ENCODE data around the gene OLFM2.

OLFM2 gene

GRCh38 chr19:9819596-9819909, 116.8 kb downstream of the OLFM2 start:
- ATAC-seq = peak; percentile 85
- no peak for TF ChIP-seq ARNTL (CRISPR knock-in tag; IDR thresholded peaks at IDR 0.05; ENCODE audit: borderline replicate concordance, low read depth)
- TF ChIP-seq GLIS3 (CRISPR knock-in tag; IDR thresholded peaks at IDR 0.05) = no peak
- TF ChIP-seq ZNF70 (CRISPR knock-in tag; IDR thresholded peaks at IDR 0.05) = no peak
- no peak for TF ChIP-seq RARB (CRISPR knock-in tag; IDR thresholded peaks at IDR 0.05)
- no peak for TF ChIP-seq ZNF565 (CRISPR knock-in tag; conservative IDR thresholded peaks at IDR 0.05; ENCODE audit: low read depth)
- TF ChIP-seq BACH2 (CRISPR knock-in tag; IDR thresholded peaks at IDR 0.05; ENCODE audit: borderline replicate concordance) = no peak
- TF ChIP-seq TSHZ2 (CRISPR knock-in tag; IDR thresholded peaks at IDR 0.05) = no peak
- TF ChIP-seq POU6F1 (CRISPR knock-in tag; IDR thresholded peaks at IDR 0.05; ENCODE audit: borderline replicate concordance, low read depth) = no peak
- no peak for TF ChIP-seq TOX (CRISPR knock-in tag; IDR thresholded peaks at IDR 0.05; ENCODE audit: borderline replicate concordance)
- no peak for TF ChIP-seq ISL1 (CRISPR knock-in tag; IDR thresholded peaks at IDR 0.05)
- TF ChIP-seq TCF4 (CRISPR knock-in tag; IDR thresholded peaks at IDR 0.05; ENCODE audit: borderline replicate concordance) = no peak
- TF ChIP-seq ZFP3 (CRISPR knock-in tag; IDR thresholded peaks at IDR 0.05) = no peak
- TF ChIP-seq ZNF8 (CRISPR knock-in tag; IDR thresholded peaks at IDR 0.05) = no peak
- no peak for TF ChIP-seq PPARA (CRISPR knock-in tag; IDR thresholded peaks at IDR 0.05; ENCODE audit: borderline replicate concordance)
- no peak for TF ChIP-seq OSR1 (CRISPR knock-in tag; IDR thresholded peaks at IDR 0.05)
- TF ChIP-seq CSDC2 (CRISPR knock-in tag; IDR thresholded peaks at IDR 0.05) = no peak
- no peak for TF ChIP-seq ZC3H10 (CRISPR knock-in tag; IDR thresholded peaks at IDR 0.05)
- no peak for TF ChIP-seq ZFP30 (CRISPR knock-in tag; IDR thresholded peaks at IDR 0.05)
- no peak for TF ChIP-seq SNAI2 (CRISPR knock-in tag; IDR thresholded peaks at IDR 0.05)
- no peak for TF ChIP-seq CSRNP3 (CRISPR knock-in tag; IDR thresholded peaks at IDR 0.05)

- peak; percentile 90 for ATAC-seq
- TF ChIP-seq TSHZ2 (CRISPR knock-in tag; IDR thresholded peaks at IDR 0.05) (no peak), GLIS3 (CRISPR knock-in tag; IDR thresholded peaks at IDR 0.05) (no peak), ISL1 (CRISPR knock-in tag; IDR thresholded peaks at IDR 0.05) (no peak)
Observed at GRCh38 chr19:9818734-9819595, 117.3 kb downstream of the OLFM2 start, which contains the start of gene FBXL12. TSS of gene FBXL12 (minus strand) at chr19:9819079. CDS start at chr19:9818813, 266 bp downstream.

- ATAC-seq = no peak
- TF ChIP-seq ZNF8 (CRISPR knock-in tag; IDR thresholded peaks at IDR 0.05) (no peak), ZFP3 (CRISPR knock-in tag; IDR thresholded peaks at IDR 0.05) (peak; percentile 74)
Observed at GRCh38 chr19:9818175-9818733, 118.1 kb downstream of the OLFM2 start.
